ENCODE data around the gene TUT1. TPM values are rescaled to one million over a fixed set of nuclear protein-coding genes. Genes with fewer than 3 reads are reported as not detected.
A peak's percentile ranks its signal among the peaks of the same experiment; 100 is the strongest.

TUT1 gene
- total and polyA plus RNA-seq, 2 of the 4 experiments (the other 2 are of a cell fraction) = 4.3 to 10.1 TPM

- Histone ChIP-seq H4K20me1 (ENCODE audit: insufficient read depth, low read length) (peaks cover 7% of the 10 kb centered on the region; the same call in 1 of the 2 replicates), H3K4ac (ENCODE audit: low read depth, low read length) (no peak overlapping the region), H3K56ac (ENCODE audit: extremely low read depth, insufficient read depth, low read length) (no peak overlapping the region), H3K18ac (ENCODE audit: low read depth, low read length) (no peak overlapping the region), H4K8ac (ENCODE audit: low read depth in 2 of 2, low read length in 2 of 2) (no peak overlapping the region), H3K9me1 (ENCODE audit: insufficient read depth, low read length) (0 out of 2 replicates have a peak, but pooled peaks cover 4% of the 10 kb centered on the region), H2BK120ac (ENCODE audit: low read depth, low read length) (no peak overlapping the region), H2AK9ac (replicated peaks; ENCODE audit: low read depth, low read length, poor library complexity) (no peak overlapping the region), H3K27me3 (ENCODE audit: control insufficient read depth, insufficient read depth, low read length) (no peaks in the 10 kb centered on the region), H3K14ac (replicated peaks; ENCODE audit: low read depth, low read length) (no peak overlapping the region), H2AFZ (replicated peaks; ENCODE audit: low read length, poor library complexity) (no peak overlapping the region), H3K4me3 (ENCODE audit: insufficient read depth, low read depth, low read length) (no peak overlapping the region), H3K4me1 (ENCODE audit: control insufficient read depth, insufficient read depth, low read length) (peaks cover 6% of the 10 kb centered on the region), H4K5ac (ENCODE audit: low read depth, low read length) (no peak overlapping the region), H3K36me3 (ENCODE audit: control insufficient read depth, insufficient read depth, low read length) (peaks cover 51% of the 10 kb centered on the region), H3K4me2 (ENCODE audit: low read depth, low read length) (no peak overlapping the region), H2BK15ac (ENCODE audit: low read depth, low read length) (no peak overlapping the region), H3K79me1 (ENCODE audit: low read depth in 1 of 2, low read length in 2 of 2) (peaks cover 24 to 51% of the 10 kb centered on the region in 2 experiments), H4K91ac (ENCODE audit: insufficient read depth, low read depth, low read length) (no peak overlapping the region), H3K27ac (ENCODE audit: insufficient read depth, low read length) (no peak overlapping the region), H2AK5ac (ENCODE audit: low read depth, low read length) (0 out of 2 replicates have a peak overlapping the region, but pooled peaks have one; percentile 2), H2BK5ac (ENCODE audit: low read depth, low read length, poor library complexity, severe bottlenecking) (no peak overlapping the region), H3K23ac (ENCODE audit: low read depth, low read length) (no peak overlapping the region), H2BK20ac (ENCODE audit: low read depth, low read length) (no peak overlapping the region), H3K9ac (ENCODE audit: low read depth, low read length) (no peak overlapping the region), H3K9me3 (ENCODE audit: control insufficient read depth, insufficient read depth, low read length) (no peaks in the 10 kb centered on the region)
- DNase-seq = peak; percentile 70
- CTCF ChIA-PET = interaction anchor here (0.6 kb wide), 2 partner anchors 86 to 263 kb away, joined by 3 read pairs; no protein-coding TSS in a partner anchor
- WGBS, 2 experiments (ENCODE audit: extremely low coverage in 2 of 2, insufficient read length in 1 of 2) = 83% methylated on average over 2 of the region's 13 CpGs; no CpG with 5 or more reads in 1 of the 2 experiments
- in situ Hi-C loops (cut with MboI; ENCODE audit: low sequenced_read_pairs) (no loop called here), intact Hi-C loops (cut with micrococcal nuclease) (loop anchor here (10.0 kb wide), 1 partner anchor 101 kb away; no protein-coding TSS in a partner anchor), dilution Hi-C loops (cut with HindIII; ENCODE audit: low sequenced_read_pairs, unreplicated experiment) (no loop called here)
- POLR2A ChIA-PET (ENCODE audit: unreplicated experiment) = interaction anchor here (0.5 kb wide), 1 partner anchor 29 kb away, joined by 5 read pairs; no protein-coding TSS in a partner anchor
- no TSS peak for BruUV-seq (replicated peaks)
- ATAC-seq (ENCODE audit: low read depth) = no peak; the same call in 1 of the 2 replicates
- TF ChIP-seq MAFK (IDR thresholded peaks at IDR 0.05; ENCODE audit: low read depth, low read length) (no peak), USF2 (IDR thresholded peaks at IDR 0.05; ENCODE audit: low read depth, low read length) (no peak), FOS (IDR thresholded peaks at IDR 0.05; ENCODE audit: low read depth, low read length) (no peak), MXI1 (IDR thresholded peaks at IDR 0.05; ENCODE audit: borderline replicate concordance, low read depth, low read length) (peak; percentile 52; the same call in 1 of the 2 replicates), SMC3 (IDR thresholded peaks at IDR 0.05; ENCODE audit: low read depth, low read length) (peak; percentile 43), BHLHE40 (IDR thresholded peaks at IDR 0.05; ENCODE audit: low read depth, low read length) (no peak), CTCF (conservative IDR thresholded peaks at IDR 0.05; ENCODE audit: low read depth, low read length) (peak; percentile 59), RAD21 (IDR thresholded peaks at IDR 0.05; ENCODE audit: low read length) (peak; percentile 44), RCOR1 (IDR thresholded peaks at IDR 0.05; ENCODE audit: insufficient replicate concordance, low read length) (no peak), NFE2L2 (IDR thresholded peaks at IDR 0.05; ENCODE audit: low read depth, low read length) (no peak), RFX5 (IDR thresholded peaks at IDR 0.05; ENCODE audit: low read depth, low read length) (no peak), MAZ (IDR thresholded peaks at IDR 0.05; ENCODE audit: borderline replicate concordance, low read depth, low read length) (no peak), POLR2A (IDR thresholded peaks at IDR 0.05; ENCODE audit: low read depth, low read length) (no peak), CHD1 (IDR thresholded peaks at IDR 0.05; ENCODE audit: low read depth, low read length) (no peak)
- TF ChIP-seq, protein P1, sequence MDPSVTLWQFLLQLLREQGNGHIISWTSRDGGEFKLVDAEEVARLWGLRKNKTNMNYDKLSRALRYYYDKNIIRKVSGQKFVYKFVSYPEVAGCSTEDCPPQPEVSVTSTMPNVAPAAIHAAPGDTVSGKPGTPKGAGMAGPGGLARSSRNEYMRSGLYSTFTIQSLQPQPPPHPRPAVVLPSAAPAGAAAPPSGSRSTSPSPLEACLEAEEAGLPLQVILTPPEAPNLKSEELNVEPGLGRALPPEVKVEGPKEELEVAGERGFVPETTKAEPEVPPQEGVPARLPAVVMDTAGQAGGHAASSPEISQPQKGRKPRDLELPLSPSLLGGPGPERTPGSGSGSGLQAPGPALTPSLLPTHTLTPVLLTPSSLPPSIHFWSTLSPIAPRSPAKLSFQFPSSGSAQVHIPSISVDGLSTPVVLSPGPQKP (IDR thresholded peaks at IDR 0.05; ENCODE audit: borderline replicate concordance, low read depth, low read length) = no peak
These were observed 2.2 kb upstream of the TUT1 start for GRCh38 chr11:62593434-62594044.
